ENCODE measurements around the gene TMEM40.
"Not testable (repeated sequence)": the region's sequence is repeated elsewhere in the genome, so short reads cannot be mapped to it uniquely, and the experiment has no call there.

The TMEM40 gene

GRCh38 chr3:12719984-12720898 is 38.8 kb downstream of the TMEM40 start:
- peak; percentile 52 for DNase-seq (ENCODE audit: low read depth, low spot score)

DNA sequence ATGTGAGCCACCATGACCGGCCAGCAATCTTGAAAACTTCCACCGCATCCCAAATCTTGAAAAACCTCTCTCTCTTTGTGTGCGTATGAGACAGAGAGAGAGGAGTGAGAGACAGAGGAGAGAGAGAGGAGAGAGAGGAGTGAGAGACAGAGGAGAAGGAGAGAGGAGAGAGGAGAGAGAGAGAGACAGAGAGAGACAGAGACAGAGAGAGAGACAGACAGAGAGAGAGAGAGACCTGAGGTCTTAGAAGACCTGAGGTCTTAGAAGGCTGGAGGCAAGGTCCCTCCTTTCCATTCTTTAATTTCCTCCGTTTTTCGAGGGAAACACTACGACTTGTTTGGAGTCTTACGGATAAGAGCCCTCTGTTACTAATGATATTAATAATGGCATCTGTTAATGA is 39.5 kb downstream of the TMEM40 start:
- no peak for DNase-seq (ENCODE audit: low read depth, low spot score)

GRCh38 chr3:12716605-12717151 is 42.4 kb downstream of the TMEM40 start:
- DNase-seq (ENCODE audit: low read depth, low spot score): no peak

- DNase-seq (ENCODE audit: low read depth, low spot score): no peak
Observed at GRCh38 chr3:12714278-12714677, 44.8 kb downstream of the TMEM40 start.

DNA sequence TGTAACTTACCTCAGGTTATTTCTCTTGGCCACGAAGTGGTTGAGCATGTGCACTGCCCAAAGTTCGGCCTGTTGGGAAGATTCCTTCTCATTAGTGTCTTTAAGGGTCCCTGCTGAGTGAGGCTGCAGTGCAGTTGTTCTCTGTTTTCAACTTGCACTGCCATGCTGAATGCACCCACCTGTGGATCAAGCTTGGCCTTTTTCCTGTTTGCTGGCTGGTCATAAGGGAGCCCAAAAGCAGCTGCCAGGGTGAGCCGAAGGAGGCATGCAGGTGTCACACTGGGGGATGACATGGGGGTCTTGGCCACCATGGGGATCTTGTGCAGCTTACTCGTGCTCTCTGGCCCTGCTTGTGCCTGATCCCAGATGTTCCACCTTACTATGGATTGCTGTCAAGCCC is 49.0 kb downstream of the TMEM40 start:
- DNase-seq (ENCODE audit: low read depth, low spot score): no peak

- no peak for DNase-seq (ENCODE audit: low read depth, low spot score)
Observed at GRCh38 chr3:12709334-12709733, 49.7 kb downstream of the TMEM40 start.

GRCh38 chr3:12708584-12709192 is 50.4 kb downstream of the TMEM40 start:
- no peak for DNase-seq (ENCODE audit: low read depth, low spot score)

GRCh38 chr3:12707449-12707848 is 51.6 kb downstream of the TMEM40 start:
- no peak for DNase-seq (ENCODE audit: low read depth, low spot score)

GRCh38 chr3:12706504-12707253 is 52.4 kb downstream of the TMEM40 start:
- peak; percentile 12 for DNase-seq (ENCODE audit: low read depth, low spot score)

DNA sequence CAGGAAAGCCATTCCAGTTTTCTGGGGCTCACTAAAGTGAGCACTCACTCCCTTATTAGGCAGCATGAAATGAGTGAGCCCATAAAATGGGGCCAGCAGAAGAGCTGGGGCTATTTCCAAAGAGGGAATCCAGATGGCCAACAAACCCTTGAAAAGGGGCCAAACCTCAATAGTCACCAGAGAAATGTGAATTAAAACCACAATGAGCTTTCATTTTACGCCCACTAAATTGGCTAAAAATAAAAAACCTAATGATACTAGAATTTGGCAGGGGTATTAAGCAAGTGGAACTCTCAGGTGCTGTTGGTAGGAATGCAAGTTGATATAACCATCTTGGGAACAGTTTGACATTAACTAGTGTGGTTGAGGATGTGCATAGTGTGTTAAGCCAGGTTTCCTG is 53.1 kb downstream of the TMEM40 start:
- no peak for DNase-seq (ENCODE audit: low read depth, low spot score)

DNA sequence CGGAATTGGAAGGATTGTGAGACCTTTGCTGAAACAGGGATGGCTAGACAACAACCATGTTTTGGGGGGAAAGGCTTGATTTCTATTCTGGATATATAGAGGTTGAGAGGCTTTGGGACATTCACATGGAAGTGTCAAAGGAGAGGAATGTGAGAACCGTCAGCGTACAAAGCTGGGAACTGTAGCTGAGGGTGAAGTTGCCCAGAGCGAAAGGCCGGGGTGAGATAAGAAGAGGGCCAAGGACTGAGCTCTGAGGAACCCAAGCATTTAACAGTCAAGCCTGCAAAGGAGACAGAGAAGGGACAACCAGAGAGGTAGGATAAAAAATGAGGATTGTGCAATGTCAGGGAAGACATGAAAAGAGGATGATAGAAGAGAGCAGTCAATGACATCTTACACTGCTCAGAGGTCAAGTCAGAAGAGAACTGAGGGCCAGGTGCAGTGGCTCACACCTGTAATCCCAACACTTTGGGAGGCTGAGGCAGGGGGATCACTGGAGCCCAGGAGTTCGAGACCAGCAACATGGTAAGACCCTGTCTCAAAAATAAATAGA is 53.6 kb downstream of the TMEM40 start:
- DNase-seq (ENCODE audit: low read depth, low spot score): no peak

- no peak for DNase-seq (ENCODE audit: low read depth, low spot score)
Observed at GRCh38 chr3:12702501-12702900, 56.6 kb downstream of the TMEM40 start.

DNA sequence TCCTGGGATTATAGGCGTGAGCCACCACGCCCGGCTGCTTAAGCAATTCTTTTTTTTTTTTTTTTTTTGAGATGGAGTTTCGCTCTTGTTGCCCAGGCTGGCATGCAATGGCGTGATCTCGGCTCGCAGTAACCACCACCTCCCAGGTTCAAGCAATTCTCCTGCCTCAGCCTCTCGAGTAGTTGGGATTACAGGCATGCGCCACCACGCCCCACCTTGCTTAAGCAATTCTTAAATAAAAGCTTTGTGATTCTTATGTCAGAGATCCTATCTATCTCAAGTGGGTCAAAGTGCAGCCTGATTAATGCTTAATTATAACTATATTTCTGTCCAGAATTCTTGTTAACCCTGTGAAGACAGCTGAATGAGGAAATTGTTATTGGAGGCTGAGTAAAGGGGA is 57.5 kb downstream of the TMEM40 start:
- DNase-seq (ENCODE audit: low read depth, low spot score): not testable (repeated sequence)

DNA sequence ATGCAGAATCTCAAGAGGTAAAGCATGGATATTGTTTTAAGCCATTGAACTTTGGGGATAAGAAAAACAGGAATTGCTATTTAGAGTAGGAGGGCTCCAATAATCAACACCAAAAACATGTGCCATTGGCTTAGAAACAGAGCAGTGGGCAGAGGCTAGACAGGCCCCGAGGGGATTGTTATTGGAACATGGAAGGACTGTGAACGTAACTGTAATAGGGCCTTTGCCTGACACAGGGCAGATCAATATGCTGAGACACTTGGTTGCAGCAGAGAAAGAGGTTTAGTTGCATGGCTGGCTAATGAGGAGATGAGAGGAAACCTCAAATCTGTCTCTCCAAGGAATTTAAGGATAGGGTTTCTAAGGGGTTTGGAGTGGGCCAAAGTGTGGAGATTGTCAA is 58.3 kb downstream of the TMEM40 start:
- DNase-seq (ENCODE audit: low read depth, low spot score): no peak

DNA sequence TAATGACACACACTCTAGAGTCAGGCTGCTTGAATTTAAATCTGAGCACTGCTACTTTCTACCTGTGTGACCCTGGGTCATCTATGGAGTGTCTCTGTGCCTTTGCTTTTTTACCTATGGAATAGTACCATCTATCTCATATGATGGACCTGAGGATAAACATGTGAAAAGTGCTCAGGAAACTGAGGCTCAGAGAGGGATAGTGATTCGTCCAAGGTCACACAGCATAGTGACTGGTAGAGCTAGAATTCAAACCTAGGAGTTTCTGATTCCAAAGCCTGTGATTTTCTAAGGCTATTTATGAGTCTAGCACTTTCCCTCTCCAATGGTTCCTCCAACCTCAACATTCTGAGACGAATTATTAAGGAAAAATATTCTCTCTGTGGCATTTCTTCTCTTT is 63.1 kb downstream of the TMEM40 start:
- DNase-seq (ENCODE audit: low read depth, low spot score): no peak

DNA sequence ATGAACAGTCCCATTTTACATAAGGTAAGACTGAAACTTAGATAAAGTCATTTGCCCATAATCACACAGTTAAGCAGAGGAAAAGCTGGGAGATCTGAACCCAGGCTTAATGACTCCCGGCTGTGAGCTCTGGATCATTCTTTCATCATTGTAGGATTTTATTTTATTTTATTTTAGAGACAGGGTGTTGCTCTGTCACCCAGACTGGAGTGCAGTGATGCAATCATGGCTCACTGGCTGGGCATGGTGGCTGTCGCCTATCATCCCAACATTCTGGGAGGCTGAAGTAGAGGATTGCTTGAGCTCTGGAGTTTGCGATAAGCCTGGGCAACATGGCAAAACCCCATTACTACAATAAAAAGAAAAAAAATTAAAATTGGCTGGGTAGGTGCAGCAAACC is 63.9 kb downstream of the TMEM40 start:
- DNase-seq (ENCODE audit: low read depth, low spot score): no peak

GRCh38 chr3:12692444-12692843 is 66.6 kb downstream of the TMEM40 start:
- no peak for DNase-seq (ENCODE audit: low read depth, low spot score)

GRCh38 chr3:12689997-12690711 is 68.9 kb downstream of the TMEM40 start:
- DNase-seq (ENCODE audit: low read depth, low spot score): no peak

- no peak for DNase-seq (ENCODE audit: low read depth, low spot score)
Observed at GRCh38 chr3:12687948-12688347, 71.1 kb downstream of the TMEM40 start.

DNA sequence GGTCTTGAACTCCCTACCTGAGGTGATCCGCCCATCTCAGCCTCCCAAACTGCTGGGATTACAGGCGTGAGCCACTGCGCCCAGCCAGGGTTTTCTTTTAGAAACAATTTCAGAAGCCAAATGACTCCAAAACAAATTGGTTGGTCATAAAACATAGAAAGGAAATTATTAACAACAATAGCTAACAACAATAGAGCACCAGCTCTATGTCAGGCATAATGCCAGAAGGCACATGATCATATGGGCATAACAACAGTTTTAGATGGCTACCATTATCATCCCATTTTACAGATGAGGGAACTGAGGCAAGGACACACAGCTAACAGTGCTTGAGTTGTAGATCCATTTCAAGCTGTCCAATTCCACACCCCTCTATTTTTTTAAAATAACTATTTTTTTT is 73.0 kb downstream of the TMEM40 start:
- DNase-seq (ENCODE audit: low read depth, low spot score): no peak
